ENCODE results near the gene IER3IP1.

DNA sequence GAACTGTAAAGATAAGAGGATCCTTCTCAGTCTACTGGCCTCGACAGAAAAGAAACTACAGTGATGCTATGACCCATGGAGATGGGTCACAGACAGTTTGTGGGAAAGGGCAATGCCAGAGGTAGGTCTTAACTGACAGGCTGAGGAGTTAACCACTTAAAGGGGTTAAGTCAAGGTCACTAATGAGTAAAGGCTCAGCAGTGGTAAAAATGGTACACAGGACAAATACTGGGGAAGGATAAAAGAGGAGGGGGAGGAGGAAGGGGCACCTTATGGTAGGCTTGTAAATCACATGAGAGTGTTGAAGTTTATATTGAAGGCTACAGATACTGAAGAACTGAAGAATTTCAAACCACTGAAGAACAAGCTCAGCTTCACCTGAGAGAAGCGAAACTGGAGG is 9.9 kb downstream of the IER3IP1 start:
- TF ChIP-seq BHLHE40 (IDR thresholded peaks at IDR 0.05; ENCODE audit: borderline replicate concordance), result no peak
- no peak for TF ChIP-seq TARDBP (IDR thresholded peaks at IDR 0.05)
- no peak for TF ChIP-seq SP1 (IDR thresholded peaks at IDR 0.05)
- TF ChIP-seq ELF4 (IDR thresholded peaks at IDR 0.05), result no peak
- no peak for TF ChIP-seq ZNF384 (IDR thresholded peaks at IDR 0.05)
- TF ChIP-seq FOXA1 (IDR thresholded peaks at IDR 0.05), result no peak
- TF ChIP-seq HDGF (IDR thresholded peaks at IDR 0.05; ENCODE audit: borderline replicate concordance), result no peak
- TF ChIP-seq SUZ12 (IDR thresholded peaks at IDR 0.05), result no peak
- TF ChIP-seq, protein P1, sequence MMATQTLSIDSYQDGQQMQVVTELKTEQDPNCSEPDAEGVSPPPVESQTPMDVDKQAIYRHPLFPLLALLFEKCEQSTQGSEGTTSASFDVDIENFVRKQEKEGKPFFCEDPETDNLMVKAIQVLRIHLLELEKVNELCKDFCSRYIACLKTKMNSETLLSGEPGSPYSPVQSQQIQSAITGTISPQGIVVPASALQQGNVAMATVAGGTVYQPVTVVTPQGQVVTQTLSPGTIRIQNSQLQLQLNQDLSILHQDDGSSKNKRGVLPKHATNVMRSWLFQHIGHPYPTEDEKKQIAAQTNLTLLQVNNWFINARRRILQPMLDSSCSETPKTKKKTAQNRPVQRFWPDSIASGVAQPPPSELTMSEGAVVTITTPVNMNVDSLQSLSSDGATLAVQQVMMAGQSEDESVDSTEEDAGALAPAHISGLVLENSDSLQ (IDR thresholded peaks at IDR 0.05), result peak; percentile 34; the same call in 1 of the 2 replicates
- no peak for TF ChIP-seq CTBP1 (IDR thresholded peaks at IDR 0.05; ENCODE audit: borderline replicate concordance)
- TF ChIP-seq NFRKB (IDR thresholded peaks at IDR 0.05), result no peak
- no peak for TF ChIP-seq FOXM1 (IDR thresholded peaks at IDR 0.05; ENCODE audit: borderline replicate concordance)
- no peak for TF ChIP-seq LEF1 (IDR thresholded peaks at IDR 0.05; ENCODE audit: borderline replicate concordance)
